LoVo (cell line): ENCODE results near the gene NHLH1.

Source experiments
- DNase-seq: peaks from one replicate; pipeline ENCODE4 v3.0.0-alpha.2; 2016; ENCODE audit warnings: low spot score

Gene NHLH1

DNA sequence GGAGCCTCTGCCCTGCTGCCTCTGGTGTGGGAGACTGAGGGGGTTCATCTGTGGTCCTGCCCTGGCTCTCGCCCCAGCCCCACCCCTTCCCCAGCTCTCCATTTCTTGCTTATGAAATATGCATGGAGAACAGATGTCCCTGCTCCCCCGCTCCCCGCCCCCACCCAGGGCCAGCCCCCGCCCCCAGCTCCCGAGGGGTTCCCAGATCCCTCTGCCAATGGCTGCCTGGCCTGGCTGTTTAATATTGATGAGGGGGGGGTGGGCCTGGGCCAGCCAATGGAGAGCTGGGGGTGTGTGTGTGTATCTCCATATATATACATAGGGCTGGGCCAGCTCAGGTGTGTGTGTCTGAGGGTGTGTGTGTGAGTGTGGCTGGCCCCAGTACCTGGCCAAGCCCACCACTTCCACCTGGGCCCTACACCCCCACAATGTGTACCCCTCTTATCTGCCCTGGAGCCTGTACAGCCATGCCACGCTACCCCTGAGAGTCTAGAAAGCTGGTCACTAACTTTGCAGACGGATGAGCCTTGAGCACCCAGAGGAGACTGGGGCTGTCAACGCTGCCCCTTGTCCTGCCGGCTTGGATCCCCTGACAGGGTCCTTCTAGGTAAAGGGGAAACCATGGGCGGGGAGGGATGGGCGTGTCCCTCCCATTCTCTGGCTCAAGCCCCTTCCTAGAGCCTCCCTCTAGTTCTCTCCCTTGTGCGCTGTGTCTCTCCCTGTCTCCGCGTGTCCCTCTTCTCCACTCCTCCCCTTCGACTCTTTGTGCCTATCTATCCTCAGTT, at the start of gene NHLH1:
TSS of gene NHLH1 (plus strand) at position 341 of the 785 bp plus-strand sequence. CDS start 3,661 bp downstream, outside the sequence.
- DNase-seq = no peak

DNA sequence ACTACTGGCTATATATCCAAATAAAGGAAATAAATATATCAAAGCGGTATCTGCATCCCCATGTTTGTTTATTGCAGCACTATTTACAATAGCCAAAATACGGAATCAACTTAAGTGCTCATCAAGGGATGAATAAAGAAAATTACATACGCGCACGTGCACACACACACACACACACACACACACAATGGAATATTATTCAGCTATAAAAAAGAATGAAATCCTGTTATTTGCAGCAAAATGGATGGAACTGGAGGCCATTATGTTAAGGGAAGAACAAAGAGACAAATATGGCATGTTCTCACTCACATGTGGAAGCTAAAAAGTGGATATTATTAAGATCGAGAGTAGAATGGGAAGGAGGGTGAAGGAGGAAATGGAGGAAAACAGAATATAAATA, 44.0 kb upstream of the NHLH1 start:
- no peak for DNase-seq

DNA sequence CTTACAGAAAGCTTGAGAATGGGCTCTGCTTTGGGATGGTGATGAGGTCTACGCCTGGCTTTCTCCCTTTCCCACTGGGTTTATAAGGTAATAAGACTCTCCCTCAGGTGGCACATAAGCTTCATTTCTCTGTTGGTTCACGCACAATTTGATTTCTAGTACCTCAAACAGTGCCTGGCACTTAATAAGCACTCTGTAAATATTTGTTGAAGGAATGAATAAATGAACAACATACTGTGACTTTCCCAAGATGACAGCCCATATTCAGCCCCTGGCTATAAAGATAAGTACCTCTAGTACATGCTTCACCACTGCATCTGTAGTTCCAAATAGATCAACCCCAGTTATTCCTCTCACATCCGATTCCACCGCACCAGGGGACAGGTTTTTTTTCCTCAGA, 41.6 kb upstream of the NHLH1 start:
- no peak for DNase-seq

DNA sequence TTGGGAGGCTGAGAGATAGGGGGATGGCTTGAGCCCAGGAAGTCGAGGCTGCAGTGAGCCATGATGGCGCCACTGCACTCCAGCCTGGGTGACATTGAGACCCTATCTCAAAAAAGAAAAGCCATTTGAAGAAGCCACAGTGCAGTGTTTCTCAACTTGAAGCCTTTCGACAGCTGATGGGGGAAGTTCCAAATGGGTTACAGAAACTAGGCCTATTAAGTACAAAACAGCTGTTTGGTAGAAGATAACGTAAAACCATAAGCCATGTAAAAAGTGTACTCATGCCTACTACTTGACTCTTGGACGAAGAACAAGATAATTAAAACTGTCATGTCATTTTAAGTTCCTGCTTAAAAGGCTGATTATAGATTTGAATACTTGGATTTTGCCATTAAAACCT, 40.5 kb upstream of the NHLH1 start:
- DNase-seq = no peak

DNA sequence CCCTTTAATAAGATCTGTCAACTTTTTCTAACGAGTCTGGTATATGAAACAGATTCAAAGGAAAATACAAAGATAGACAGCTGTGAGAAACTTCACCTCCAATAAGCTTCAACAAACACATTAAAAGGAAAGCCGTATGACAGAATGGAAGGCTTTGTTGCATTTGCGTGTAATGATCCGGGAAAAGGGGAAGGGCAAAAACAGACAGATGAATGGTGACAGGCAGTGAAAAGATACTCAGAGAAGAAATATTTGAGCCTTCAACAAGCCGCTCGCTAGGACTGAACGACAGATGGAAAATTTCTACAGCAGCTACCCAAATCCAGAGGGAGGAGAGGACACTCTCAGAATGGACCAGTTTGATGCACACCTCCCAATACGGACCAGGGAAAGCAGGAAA, 38.7 kb upstream of the NHLH1 start:
- no peak for DNase-seq

DNA sequence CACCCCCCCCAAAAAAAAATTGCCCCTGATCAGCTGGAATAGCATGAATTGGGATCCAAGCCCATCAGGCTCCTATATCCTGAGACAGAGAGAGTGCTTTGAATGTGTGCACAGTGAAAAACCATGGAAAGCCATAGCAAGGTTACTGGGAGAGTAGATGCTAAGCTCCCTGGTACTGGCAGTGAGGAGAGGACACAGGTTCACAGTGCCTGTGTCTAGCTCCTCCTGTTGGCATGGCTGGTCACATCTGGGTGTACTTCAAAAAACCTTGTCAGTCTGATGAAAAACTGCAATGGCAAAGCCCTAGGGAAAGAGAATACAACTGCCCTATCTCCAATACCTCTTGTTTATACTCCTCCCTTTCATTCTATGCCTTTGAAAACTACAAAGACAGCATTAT, 36.8 kb upstream of the NHLH1 start:
- no peak for DNase-seq

DNA sequence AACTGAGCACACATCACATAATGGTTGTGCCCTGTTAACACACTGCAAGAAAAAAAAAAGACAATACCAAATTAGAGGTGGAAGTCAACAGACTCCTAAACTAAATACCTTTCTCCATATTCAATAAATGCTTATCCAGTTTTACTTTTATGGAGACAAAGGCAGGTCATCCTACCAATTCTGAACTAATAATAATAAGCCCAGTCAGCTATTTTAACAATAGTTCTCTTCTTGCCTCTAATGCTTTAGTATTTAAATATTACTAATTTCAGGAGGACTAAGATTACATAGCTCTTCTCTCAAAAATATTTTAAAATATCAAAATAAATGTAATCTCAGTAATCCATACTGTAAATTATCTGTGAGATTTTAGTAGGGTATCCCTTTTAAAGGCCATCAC, 34.4 kb upstream of the NHLH1 start:
- no peak for DNase-seq

DNA sequence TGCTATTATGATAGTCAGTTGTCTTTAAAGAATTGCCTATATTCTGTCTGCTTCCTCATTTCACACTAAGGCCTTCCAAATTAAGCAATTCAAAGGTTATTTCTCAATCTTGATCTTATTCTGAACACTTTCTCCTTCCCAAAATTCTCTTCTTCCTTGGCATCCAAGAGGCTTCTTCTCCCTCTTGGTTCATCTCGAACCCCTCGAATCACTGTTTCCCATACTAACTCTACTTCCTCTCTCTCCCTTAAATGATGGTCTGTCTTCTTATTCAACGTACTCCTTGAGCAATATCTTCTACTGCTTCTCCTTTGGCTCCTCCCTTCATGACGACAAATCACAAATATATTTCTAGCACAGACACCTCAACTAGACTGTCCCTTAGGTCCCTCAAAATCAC, 28.3 kb upstream of the NHLH1 start:
- no peak for DNase-seq

DNA sequence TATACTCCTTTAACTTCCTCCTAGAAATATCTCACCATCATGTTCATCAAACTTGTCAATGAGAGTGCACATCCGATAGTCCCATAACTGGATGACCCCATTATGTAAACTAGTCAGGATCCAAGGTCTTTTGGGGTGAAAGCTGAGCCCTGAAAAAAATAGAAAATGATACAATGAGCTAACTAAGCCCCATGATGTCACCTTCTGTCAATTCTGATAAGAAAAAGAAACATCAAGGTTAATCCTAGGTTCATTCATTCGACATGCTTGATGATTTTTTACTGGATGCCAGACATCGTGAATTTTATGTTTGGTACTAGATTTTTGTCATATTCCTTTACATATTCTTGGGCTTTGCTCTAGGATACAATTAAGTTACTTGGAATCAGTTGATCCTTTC, 26.7 kb upstream of the NHLH1 start:
- no peak for DNase-seq

DNA sequence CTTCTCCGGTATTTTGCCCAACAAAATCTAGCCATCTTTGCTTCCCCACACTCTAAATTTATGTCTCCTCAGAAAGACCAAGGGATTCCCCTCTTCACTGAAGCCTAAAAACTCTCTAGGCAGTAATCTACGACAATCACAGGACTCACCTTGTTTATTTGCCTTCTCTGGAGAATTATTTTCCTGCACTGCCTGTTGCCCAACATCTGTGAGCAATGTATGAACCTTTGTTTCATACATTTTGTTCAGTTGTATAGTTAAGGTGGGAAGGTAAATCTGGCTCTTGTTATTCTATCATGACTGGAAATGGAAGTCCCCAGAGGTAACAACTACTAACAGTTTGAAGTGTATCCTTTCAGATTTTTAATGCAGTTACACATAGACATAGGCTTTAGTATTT, 26.0 kb upstream of the NHLH1 start:
- no peak for DNase-seq

DNA sequence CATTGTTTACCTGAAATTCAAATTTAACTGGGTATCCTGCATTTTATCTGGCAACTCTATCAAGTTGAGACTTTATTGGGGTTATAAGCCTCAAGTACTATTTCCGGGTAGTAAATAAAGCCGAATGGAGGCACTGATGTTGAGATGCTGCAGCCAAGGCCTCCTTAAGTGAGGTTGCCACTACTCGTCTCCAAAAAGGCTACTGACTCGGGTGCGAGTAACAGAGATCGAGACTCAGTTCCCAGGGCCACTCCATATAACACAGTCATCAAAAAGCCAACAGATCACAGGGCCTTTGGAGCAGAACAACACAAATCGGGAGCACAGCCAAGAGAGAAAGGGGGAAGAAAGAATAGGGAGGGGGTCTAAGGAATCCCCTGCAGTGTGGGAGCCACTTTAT, 24.3 kb upstream of the NHLH1 start:
- peak; percentile 30 for DNase-seq

DNA sequence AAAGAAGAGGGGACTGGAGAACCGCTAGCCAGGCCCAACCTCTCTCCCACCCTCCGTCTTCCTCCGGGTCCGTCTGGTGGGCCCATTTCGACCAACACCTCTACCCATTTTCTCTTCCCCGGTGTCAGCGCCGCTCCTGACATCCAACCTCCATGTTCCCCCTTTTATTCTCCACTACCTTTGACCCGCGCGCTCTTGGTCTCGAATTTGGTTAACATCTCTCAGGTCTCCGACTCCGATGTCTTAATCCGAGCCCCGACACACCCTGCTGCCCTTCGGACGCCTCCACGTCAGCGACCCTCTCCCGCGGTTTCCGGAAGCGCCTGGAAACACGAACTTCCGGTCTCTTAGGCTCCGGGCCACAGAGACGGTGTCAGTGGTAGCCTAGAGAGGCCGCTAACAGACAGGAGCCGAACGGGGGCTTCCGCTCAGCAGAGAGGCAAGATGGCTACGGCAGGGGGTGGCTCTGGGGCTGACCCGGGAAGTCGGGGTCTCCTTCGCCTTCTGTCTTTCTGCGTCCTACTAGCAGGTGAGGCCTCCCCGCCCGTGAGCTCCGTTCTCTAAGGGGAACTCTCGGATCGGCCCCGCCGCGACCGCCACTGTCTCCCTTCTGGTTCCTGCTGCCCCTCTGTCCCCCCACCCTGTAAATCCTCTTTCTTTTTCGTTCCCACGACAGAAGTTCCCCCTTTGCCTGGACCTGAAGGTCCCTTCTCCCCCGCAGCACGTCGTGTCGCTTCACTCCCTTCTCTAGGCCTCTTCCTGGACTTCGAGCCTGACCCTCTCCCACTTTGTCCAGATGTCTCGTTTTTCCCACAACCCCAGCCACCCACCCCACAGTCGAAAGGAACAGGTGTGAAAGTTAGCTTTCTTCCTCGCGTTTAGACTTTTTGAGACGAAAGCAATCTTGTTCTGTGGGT, 23.7 kb upstream of the NHLH1 start, which contains the start of the genes COPA and NCSTN:
TSS of gene COPA (minus strand) at position 298 of the 917 bp plus-strand sequence. CDS start at position 218, 80 bp downstream.
TSS of gene NCSTN (plus strand) at position 431 of the 917 bp plus-strand sequence. CDS start at position 445, 14 bp downstream.
- DNase-seq = peak; percentile 94

DNA sequence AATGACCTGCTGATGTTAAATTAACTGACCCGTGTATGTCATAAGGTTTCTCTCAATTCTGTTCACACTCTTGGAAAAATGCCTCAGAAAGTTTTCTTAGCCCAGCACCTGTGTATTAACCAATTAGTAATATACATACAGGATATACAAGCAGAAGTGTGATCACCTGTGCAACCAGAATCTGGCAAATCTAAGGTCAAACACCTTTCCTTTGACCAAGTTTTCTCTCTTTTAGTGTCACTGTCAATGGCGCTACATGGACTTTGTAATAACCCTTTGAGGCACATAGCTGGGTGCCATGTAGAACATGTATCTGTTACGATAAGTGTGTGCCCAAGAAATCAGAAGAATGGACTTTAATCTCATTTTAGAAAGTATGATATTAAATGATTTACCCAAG, 22.6 kb upstream of the NHLH1 start:
- no peak for DNase-seq

DNA sequence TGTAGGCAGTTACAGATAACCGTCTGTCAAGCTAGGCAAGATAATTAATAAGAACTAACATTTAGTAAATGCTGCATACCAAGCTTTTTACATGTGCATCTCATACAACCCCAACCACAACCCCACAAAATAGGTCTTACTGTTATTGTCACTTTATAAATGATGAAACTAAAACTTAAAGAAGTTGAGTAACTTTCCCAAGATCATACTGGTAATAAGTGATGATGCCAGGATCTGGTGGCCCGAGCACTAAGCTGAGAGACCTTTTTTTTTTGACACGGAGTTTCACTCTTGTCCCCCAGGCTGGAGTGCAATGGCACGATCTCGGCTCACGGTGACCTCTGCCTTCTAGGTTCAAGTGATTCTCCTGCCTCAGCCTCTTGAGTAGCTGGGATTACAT, 21.9 kb upstream of the NHLH1 start:
- no peak for DNase-seq

DNA sequence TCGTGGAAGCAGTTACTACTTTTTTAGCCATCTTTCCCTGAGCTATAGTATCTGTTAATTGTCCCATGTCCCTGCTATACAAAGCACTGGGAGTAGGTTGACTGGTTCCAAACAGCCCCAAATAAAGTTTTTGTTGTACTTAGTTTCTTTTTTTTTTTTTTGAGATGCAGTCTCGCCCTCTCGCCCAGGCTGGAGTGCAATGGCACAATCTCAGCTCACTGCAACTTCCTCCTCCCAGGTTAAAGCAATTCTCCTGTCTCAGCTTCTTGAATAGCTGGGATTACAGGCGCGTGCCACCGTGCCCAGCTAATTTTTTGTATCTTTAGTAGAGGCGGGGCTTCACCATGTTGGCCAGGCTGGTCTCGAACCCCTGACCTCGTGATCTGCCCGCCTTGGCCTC, 20.4 kb upstream of the NHLH1 start:
- DNase-seq = no peak

DNA sequence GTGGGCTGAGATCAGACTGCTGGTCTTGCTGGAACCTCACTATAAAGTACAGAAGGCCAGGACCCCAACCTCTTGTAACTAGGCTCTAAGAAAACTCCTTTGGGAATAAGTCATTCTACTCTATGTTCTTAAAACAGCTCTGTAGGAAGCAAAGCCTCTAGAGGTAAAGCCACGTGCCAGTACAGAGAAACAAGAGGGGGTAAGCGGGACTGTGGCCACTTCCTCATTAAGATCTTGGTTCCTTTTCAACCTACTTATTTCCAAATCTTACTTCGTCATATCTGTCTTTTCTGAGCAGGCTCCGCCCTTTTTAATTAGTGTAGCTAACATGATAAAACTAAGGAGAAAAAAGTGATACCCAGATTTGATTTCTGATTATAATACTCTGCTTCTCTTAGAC, 19.9 kb upstream of the NHLH1 start:
- no peak for DNase-seq

DNA sequence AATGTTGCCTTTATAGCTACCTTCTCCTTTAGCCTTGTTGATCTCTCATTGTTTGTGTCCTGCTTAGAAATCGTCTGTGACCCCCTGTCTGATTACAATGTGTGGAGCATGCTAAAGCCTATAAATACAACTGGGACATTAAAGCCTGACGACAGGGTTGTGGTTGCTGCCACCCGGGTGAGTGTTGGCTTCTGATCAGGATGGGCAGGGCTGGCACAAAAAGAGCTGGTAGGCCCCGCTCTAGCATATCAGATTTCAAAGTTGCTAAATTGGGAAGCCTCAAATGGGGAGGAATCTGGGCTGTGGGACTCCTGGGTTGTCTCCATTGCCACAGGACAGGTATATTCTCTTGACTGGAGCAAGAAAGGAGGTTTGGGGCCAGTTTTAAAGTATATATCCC, 15.2 kb upstream of the NHLH1 start:
- DNase-seq = no peak

DNA sequence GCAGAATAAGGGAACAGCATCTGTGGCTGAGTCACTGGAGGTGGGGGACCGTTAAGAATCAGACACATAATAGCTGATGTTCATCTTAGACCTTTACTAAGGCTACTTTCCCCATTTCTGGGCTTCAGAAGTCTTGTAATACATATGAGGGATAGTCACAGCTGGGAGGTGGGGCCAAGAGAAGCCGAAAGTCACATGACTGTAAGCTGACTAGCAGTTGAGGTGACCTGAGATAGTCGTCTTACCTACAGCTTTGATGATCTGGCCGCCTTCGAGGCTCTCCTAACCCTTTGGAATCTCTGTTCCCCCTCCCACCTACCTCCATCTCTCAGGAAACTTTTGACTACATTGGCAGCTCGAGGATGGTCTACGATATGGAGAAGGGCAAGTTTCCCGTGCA, 14.3 kb upstream of the NHLH1 start:
- no peak for DNase-seq

DNA sequence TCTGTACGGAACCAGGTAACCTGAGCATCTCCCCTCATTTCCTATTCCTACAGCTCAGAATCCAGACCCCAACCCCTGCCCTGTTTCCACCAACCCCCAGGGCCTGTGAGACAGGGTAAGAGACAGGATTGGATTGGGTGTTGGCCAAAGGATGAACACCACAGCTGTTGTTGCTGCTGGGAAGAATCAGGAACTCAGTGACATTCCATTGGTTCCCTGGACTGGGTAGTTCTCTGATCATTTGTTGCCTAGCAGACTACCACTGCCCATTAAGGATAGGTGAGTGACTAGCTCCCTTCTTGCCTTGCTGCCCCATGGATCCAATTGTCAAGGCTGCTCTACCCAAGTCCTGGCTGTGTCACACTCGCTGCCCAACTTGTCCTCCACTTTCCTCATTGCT, 13.6 kb upstream of the NHLH1 start:
- DNase-seq = no peak

DNA sequence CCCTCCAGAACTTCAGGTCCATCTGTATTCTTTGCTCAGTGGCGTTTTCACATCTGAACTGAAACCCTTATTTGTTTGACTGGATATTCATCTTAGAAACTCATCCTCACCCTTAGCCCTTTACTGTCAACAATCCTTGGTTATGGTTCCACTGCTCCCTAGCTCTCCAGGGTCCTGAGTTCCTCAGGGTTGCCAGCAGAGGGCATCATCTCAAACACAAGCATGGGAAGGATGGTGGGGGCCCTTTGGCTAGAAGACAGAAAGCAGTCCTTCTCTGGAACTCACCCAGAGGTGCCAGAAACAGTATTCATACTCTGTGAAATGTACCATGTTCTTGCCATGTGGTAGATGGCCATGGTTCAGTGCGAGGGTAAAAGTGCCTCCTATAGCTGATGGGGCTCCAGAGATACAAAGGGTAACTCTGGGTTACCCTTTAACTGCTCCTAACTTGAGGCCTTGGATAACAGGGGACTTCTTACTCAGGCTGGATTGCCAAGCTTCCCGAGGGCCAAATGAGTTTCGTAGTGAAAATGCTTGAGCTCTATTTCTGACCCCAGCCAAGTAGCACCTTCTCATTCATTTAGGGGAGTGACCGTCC, 12.4 kb upstream of the NHLH1 start:
- no peak for DNase-seq

DNA sequence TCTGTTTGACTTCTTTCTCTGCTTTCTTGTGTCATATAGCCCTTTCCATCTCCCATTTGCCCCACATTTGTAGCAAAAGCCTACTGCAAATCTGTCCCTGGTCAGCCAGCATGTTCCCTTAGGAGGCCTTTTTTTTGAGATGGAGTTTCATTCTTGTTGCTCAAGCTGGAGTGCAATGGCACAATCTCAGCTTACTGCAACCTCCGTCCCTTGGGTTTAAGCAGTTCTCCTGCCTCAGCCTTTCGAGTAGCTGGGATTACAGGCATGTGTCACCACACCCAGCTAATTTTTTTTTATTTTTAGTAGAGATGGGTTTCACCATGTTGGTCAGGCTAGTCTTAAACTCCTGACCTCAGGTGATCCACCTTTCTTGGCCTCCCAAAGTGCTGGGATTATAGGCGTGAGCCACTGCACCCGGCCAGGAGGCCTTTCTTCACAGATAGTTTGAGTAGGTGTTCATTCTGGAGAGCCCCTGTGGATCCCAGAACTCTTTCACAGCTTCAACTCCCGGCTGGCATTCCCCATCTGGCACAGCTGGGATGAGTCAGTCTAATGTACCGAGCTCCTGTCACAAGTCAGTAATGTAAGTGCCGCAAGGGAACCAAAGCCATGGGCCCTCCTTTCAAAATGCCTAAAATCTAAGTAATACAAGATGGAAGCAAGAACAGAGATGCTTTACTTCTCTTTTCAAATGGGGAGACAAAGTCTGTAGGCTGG, 9.4 kb upstream of the NHLH1 start:
- DNase-seq = no peak

DNA sequence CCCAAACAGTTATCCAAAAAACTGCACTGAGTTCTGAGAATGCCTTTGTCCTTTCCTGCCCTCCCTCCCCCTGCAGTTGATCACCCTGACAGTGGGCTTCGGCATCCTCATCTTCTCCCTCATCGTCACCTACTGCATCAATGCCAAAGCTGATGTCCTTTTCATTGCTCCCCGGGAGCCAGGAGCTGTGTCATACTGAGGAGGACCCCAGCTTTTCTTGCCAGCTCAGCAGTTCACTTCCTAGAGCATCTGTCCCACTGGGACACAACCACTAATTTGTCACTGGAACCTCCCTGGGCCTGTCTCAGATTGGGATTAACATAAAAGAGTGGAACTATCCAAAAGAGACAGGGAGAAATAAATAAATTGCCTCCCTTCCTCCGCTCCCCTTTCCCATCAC, 8.8 kb upstream of the NHLH1 start:
- no peak for DNase-seq
